ENCODE results near the gene MAP4. TPM values are rescaled to one million over a fixed set of nuclear protein-coding genes. Genes with fewer than 3 reads are reported as not detected.

The MAP4 gene
- total RNA-seq, 1 experiment from 2014 or later, result 137 TPM

- Histone ChIP-seq H3K9me3 (no peaks in the 10 kb centered on the region), H3K4me3 (ENCODE audit: low read depth, low read length) (no peak overlapping the region), H3K4me1 (no peaks in the 10 kb centered on the region), H3K27me3 (replicated peaks; ENCODE audit: control insufficient read depth, insufficient read depth, low read length) (no peaks in the 10 kb centered on the region), H3K36me3 (ENCODE audit: control insufficient read depth, insufficient read depth, low read length) (no peaks in the 10 kb centered on the region)
- Mint-ChIP-seq H3K27me3 (ENCODE audit: insufficient read depth, unreplicated experiment) (no peaks in the 10 kb centered on the region), H3K4me1 (ENCODE audit: low read depth, unreplicated experiment) (no peaks in the 10 kb centered on the region), H3K4me3 (ENCODE audit: unreplicated experiment) (no peak overlapping the region), H3K27ac (ENCODE audit: unreplicated experiment) (no peak overlapping the region), H3K36me3 (ENCODE audit: insufficient read depth, unreplicated experiment) (peaks cover 11% of the 10 kb centered on the region), H3K9me3 (ENCODE audit: unreplicated experiment) (no peaks in the 10 kb centered on the region)
- TF ChIP-seq CTCF (IDR thresholded peaks at IDR 0.05; ENCODE audit: insufficient read depth in 1 of 2, low read depth in 1 of 2, low read length in 1 of 2, severe bottlenecking in 1 of 2, unreplicated experiment in 1 of 2), result no peak
- no TSS peak for BruUV-seq (replicated peaks)
- ChIA-PET POLR2A (no interaction called here), CTCF (no interaction called here)
- DNase-seq, result no peak
- intact Hi-C loops (cut with micrococcal nuclease; ENCODE audit: unreplicated experiment), result no loop called here
Measured at GRCh38 chr3:47978386-47978785, 37.8 kb downstream of the MAP4 start.

GRCh38 chr3:47976135-47976732, 40.0 kb downstream of the MAP4 start:
- BruUV-seq (replicated peaks), result no TSS peak
- no peak overlapping the region for H3K27ac Mint-ChIP-seq (ENCODE audit: unreplicated experiment)
- Histone ChIP-seq H3K4me3 (ENCODE audit: low read depth, low read length) (no peak overlapping the region), H3K9me3 (no peaks in the 10 kb centered on the region), H3K27me3 (replicated peaks; ENCODE audit: control insufficient read depth, insufficient read depth, low read length) (no peaks in the 10 kb centered on the region), H3K36me3 (ENCODE audit: control insufficient read depth, insufficient read depth, low read length) (no peaks in the 10 kb centered on the region), H3K4me1 (no peaks in the 10 kb centered on the region)
- ChIA-PET CTCF (no interaction called here), POLR2A (no interaction called here)
- intact Hi-C loops (cut with micrococcal nuclease; ENCODE audit: unreplicated experiment), result no loop called here
- H3K36me3 Mint-ChIP-seq (ENCODE audit: insufficient read depth, unreplicated experiment), result peaks cover 11% of the 10 kb centered on the region
- DNase-seq, result no peak
- H3K4me3 Mint-ChIP-seq (ENCODE audit: unreplicated experiment), result no peak overlapping the region
- TF ChIP-seq CTCF (IDR thresholded peaks at IDR 0.05; ENCODE audit: insufficient read depth in 1 of 2, low read depth in 1 of 2, low read length in 1 of 2, severe bottlenecking in 1 of 2, unreplicated experiment in 1 of 2), result no peak
- no peaks in the 10 kb centered on the region for H3K9me3 Mint-ChIP-seq (ENCODE audit: unreplicated experiment)
- no peaks in the 10 kb centered on the region for H3K27me3 Mint-ChIP-seq (ENCODE audit: insufficient read depth, unreplicated experiment)
- H3K4me1 Mint-ChIP-seq (ENCODE audit: low read depth, unreplicated experiment), result no peaks in the 10 kb centered on the region

- no peaks in the 10 kb centered on the region for H3K9me3 ChIP-seq
- H3K9me3 Mint-ChIP-seq (ENCODE audit: unreplicated experiment), result no peaks in the 10 kb centered on the region
- H3K27ac Mint-ChIP-seq (ENCODE audit: unreplicated experiment), result no peak overlapping the region
- H3K4me1 ChIP-seq, result no peaks in the 10 kb centered on the region
- H3K27me3 Mint-ChIP-seq (ENCODE audit: insufficient read depth, unreplicated experiment), result no peaks in the 10 kb centered on the region
- POLR2A ChIA-PET, result no interaction called here
- no peak for DNase-seq
- no peaks in the 10 kb centered on the region for H3K36me3 ChIP-seq (ENCODE audit: control insufficient read depth, insufficient read depth, low read length)
- H3K36me3 Mint-ChIP-seq (ENCODE audit: insufficient read depth, unreplicated experiment), result peaks cover 11% of the 10 kb centered on the region
- H3K4me3 ChIP-seq (ENCODE audit: low read depth, low read length), result no peak overlapping the region
- no peak overlapping the region for H3K4me3 Mint-ChIP-seq (ENCODE audit: unreplicated experiment)
- intact Hi-C loops (cut with micrococcal nuclease; ENCODE audit: unreplicated experiment), result no loop called here
- BruUV-seq (replicated peaks), result no TSS peak
- no peak for TF ChIP-seq CTCF (IDR thresholded peaks at IDR 0.05; ENCODE audit: insufficient read depth in 1 of 2, low read depth in 1 of 2, low read length in 1 of 2, severe bottlenecking in 1 of 2, unreplicated experiment in 1 of 2)
- H3K4me1 Mint-ChIP-seq (ENCODE audit: low read depth, unreplicated experiment), result no peaks in the 10 kb centered on the region
- no peaks in the 10 kb centered on the region for H3K27me3 ChIP-seq (replicated peaks; ENCODE audit: control insufficient read depth, insufficient read depth, low read length)
- CTCF ChIA-PET, result no interaction called here
Measured at GRCh38 chr3:47974974-47975470, 41.2 kb downstream of the MAP4 start.

All from Caco-2 (cell line).